IPS DF 6.9 (cell line): ENCODE measurements around the gene GALP.

Experiments used
- DNase-seq: peaks from one replicate; pipeline ENCODE4 v3.0.0-alpha.2; 2013; ENCODE audit warnings: low read depth, low spot score
- H3K27ac ChIP-seq: one replicate; pipeline ENCODE4 v1.5.1; 2013; ENCODE audit warnings: low read length, control low read depth
- H3K27me3 ChIP-seq: 2 replicates; pipeline ENCODE4 v1.6.1; 2013; ENCODE audit warnings: mild to moderate bottlenecking, low read length; ENCODE audit not compliant: control insufficient read depth, insufficient read depth
- H3K36me3 ChIP-seq: 2 replicates; pipeline ENCODE4 v1.6.1; 2013; ENCODE audit warnings: low read length; ENCODE audit not compliant: control insufficient read depth, insufficient read depth
- H3K4me1 ChIP-seq: 2 replicates; pipeline ENCODE4 v1.6.1; 2013; ENCODE audit warnings: low read length; ENCODE audit not compliant: control insufficient read depth, insufficient read depth
- H3K4me3 ChIP-seq: 2 replicates; pipeline ENCODE4 v1.5.1; 2013; ENCODE audit warnings: mild to moderate bottlenecking, low read length
- H3K9me3 ChIP-seq: 2 replicates; pipeline ENCODE4 v1.6.1; 2013; ENCODE audit warnings: low read length, inconsistent platforms; ENCODE audit not compliant: control insufficient read depth, insufficient read depth
- WGBS: extraction: QIAGEN DNeasy Blood & Tissue Kit; methylation state at CpG from one replicate; pipeline ENCODE4 v1.1.7; 2013; ENCODE audit warnings: mixed read lengths, missing lambda C conversion rate; ENCODE audit not compliant: insufficient read length, insufficient coverage; 5-methylcytosine and 5-hydroxymethylcytosine counted together

The GALP gene

DNA sequence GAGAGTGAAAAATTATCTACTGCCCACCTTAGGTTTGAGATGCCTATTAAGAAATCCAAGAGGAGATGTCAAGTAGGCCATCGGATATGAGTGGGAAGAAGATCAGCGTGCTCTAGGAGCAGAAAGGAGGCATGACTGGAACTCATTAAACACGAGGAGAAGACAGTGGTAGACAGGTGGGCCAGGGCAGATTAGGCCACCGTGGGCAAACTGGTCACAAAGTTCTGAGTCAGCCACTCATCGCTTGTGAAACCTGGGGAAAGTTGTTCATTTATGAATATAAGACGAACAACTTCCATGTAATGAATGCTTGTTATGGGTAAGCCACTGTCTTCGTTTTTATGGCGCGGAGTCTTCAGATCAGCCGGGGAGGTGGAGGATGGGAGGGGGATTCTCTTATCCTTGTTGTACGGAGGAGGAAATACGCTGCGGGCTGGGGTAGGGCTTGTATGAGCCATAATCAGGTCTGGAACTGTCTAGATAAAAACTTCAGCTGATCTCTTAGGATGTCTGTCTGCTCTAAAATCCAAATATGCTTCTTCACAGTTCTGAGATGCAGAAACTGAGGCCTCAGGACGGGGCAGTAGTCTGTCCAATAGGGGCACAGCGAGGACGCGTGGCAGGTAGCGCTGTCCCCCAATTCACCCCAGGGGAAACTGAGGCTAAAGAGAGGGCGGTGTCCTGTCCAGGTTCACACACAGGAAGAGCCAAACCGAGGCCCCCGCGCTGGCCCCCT, 35.8 kb upstream of the GALP start:
- no peak for DNase-seq
- no peaks in the 10 kb centered on the region for H3K36me3 ChIP-seq
- WGBS = no CpG with 5 or more reads among the region's 22 CpGs
- H3K4me3 ChIP-seq = peak overlapping the region; percentile 38; the same call in 1 of the 2 replicates
- H3K27me3 ChIP-seq = no peaks in the 10 kb centered on the region
- H3K9me3 ChIP-seq = no peaks in the 10 kb centered on the region
- no peak overlapping the region for H3K27ac ChIP-seq
- H3K4me1 ChIP-seq = 0 out of 2 replicates have a peak, but pooled peaks cover 2% of the 10 kb centered on the region

GRCh38 chr19:56140583-56141416, 35.0 kb upstream of the GALP start, which contains the start of gene ZNF444:
Gene ZNF444 (plus strand): TSS chr19:56141287. CDS start chr19:56146912, 5,625 bp downstream.
- H3K36me3 ChIP-seq = no peaks in the 10 kb centered on the region
- H3K9me3 ChIP-seq = no peaks in the 10 kb centered on the region
- no CpG with 5 or more reads among the region's 56 CpGs for WGBS
- H3K27ac ChIP-seq = no peak within 1 kb of the TSS
- H3K27me3 ChIP-seq = no peaks in the 10 kb centered on the region
- DNase-seq = peak; percentile 98
- no peaks in the 10 kb centered on the region for H3K4me1 ChIP-seq
- H3K4me3 ChIP-seq = peak within 1 kb of the TSS; percentile 63; the same call in 1 of the 2 replicates

GRCh38 chr19:56141417-56141993, 34.3 kb upstream of the GALP start:
- Histone ChIP-seq H3K36me3 (no peaks in the 10 kb centered on the region), H3K27ac (no peak overlapping the region), H3K27me3 (no peaks in the 10 kb centered on the region), H3K4me1 (no peaks in the 10 kb centered on the region), H3K4me3 (peak overlapping the region; percentile 63; the same call in 1 of the 2 replicates), H3K9me3 (no peaks in the 10 kb centered on the region)
- WGBS = no CpG with 5 or more reads among the region's 26 CpGs
- DNase-seq = no peak

GRCh38 chr19:56142087-56142787, 33.6 kb upstream of the GALP start:
- Histone ChIP-seq H3K27ac (no peak overlapping the region), H3K4me1 (no peaks in the 10 kb centered on the region), H3K27me3 (no peaks in the 10 kb centered on the region), H3K9me3 (no peaks in the 10 kb centered on the region), H3K36me3 (peaks cover 4% of the 10 kb centered on the region), H3K4me3 (peak overlapping the region; percentile 63; the same call in 1 of the 2 replicates)
- no CpG with 5 or more reads among the region's 17 CpGs for WGBS
- no peak for DNase-seq

- Histone ChIP-seq H3K4me3 (no peak overlapping the region), H3K4me1 (no peaks in the 10 kb centered on the region), H3K27me3 (no peaks in the 10 kb centered on the region), H3K36me3 (peaks cover 10% of the 10 kb centered on the region), H3K27ac (no peak overlapping the region), H3K9me3 (no peaks in the 10 kb centered on the region)
- DNase-seq = no peak
- no CpG with 5 or more reads among the region's 4 CpGs for WGBS
Measured at GRCh38 chr19:56142897-56143434, 32.8 kb upstream of the GALP start.

DNA sequence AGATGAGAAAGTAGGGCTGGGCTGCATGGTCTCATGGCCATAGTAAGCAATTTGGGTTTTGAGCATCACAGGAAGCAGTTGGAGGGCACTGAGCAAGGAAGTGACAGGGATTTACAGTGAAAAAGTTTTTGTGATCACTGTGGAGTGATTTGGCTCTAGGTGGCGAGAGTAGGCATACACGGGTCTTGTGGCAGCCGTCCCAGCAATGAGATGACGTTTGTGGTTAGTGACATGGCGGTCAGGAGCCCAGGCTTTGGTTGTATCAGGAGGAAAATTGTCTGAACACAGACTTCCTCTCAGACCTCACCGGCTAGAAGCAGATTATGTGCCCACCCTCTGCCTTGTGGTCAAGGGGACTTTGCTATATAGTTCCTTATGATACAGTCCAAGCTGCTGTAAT, 31.4 kb upstream of the GALP start:
- no peak for DNase-seq
- WGBS = no CpG with 5 or more reads among the region's 6 CpGs

DNA sequence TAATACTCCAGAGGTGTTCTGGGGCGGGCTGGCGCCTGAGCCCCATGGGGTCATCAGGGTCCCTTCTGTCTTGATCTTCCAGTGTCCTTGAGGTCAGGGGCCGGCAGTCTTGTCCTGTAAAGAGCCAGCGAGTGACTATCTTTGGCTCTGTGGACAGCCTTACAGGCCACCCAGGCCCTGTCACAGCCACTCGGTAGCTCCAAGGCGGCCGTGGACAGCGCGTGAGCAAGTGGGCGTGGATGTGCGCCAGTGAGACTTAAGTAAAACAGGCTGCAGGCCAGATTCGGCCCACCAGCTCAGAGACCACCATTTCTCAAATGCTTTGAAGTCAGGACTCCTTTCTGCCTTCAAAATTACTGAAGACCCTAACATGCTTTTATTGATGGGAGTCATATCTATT, 31.0 kb upstream of the GALP start:
- Histone ChIP-seq H3K4me3 (no peak overlapping the region), H3K27me3 (no peaks in the 10 kb centered on the region), H3K9me3 (no peaks in the 10 kb centered on the region), H3K4me1 (no peaks in the 10 kb centered on the region), H3K27ac (no peak overlapping the region), H3K36me3 (peaks cover 10% of the 10 kb centered on the region)
- no peak for DNase-seq
- no CpG with 5 or more reads among the region's 12 CpGs for WGBS

More for the DNA sequence above, 31.4 kb upstream of the GALP start:
- Histone ChIP-seq H3K4me1 (no peaks in the 10 kb centered on the region), H3K27me3 (no peaks in the 10 kb centered on the region), H3K27ac (no peak overlapping the region), H3K4me3 (no peak overlapping the region), H3K9me3 (no peaks in the 10 kb centered on the region), H3K36me3 (peaks cover 10% of the 10 kb centered on the region)

DNA sequence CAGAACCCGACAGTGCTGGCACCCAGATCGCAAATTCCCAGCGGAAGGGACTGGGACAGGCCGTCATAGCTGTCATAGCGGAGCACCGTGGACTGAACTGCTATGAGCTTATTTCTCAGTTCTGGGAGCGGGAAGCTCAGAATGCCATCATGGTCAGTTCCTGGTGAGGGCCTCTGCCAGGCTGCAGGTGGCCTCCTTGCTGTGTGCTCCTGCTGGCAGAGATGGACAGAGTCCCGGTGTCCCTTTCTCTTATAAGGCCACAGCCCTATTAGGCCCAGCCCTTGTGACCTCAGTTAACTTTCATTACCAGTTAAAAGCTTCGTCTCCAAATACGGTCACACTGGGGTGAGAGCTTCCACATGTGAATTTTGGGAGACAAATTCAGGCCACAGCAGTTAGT, 30.1 kb upstream of the GALP start:
- no peak for DNase-seq
- no peaks in the 10 kb centered on the region for H3K9me3 ChIP-seq
- H3K27me3 ChIP-seq = no peaks in the 10 kb centered on the region
- no peak overlapping the region for H3K4me3 ChIP-seq
- no peak overlapping the region for H3K27ac ChIP-seq
- no CpG with 5 or more reads among the region's 10 CpGs for WGBS
- H3K36me3 ChIP-seq = peaks cover 10% of the 10 kb centered on the region
- H3K4me1 ChIP-seq = no peaks in the 10 kb centered on the region

DNA sequence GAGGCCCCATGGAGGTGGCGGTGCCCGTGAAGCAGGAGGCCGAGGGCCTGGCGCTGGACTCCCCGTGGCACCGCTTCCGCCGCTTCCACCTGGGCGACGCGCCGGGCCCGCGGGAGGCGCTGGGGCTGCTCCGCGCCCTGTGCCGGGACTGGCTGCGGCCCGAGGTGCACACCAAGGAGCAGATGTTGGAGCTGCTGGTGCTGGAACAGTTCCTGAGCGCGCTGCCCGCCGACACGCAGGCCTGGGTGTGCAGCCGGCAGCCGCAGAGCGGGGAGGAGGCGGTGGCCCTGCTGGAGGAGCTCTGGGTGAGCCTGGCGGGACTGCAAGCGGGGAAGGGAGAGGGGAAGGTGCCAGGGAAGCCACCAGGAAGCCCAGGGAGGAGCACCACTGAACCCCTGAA, 28.9 kb upstream of the GALP start:
- DNase-seq = no peak
- no peaks in the 10 kb centered on the region for H3K9me3 ChIP-seq
- H3K27me3 ChIP-seq = no peaks in the 10 kb centered on the region
- H3K4me3 ChIP-seq = no peak overlapping the region
- H3K36me3 ChIP-seq = peaks cover 10% of the 10 kb centered on the region
- no peaks in the 10 kb centered on the region for H3K4me1 ChIP-seq
- H3K27ac ChIP-seq = no peak overlapping the region
- no CpG with 5 or more reads among the region's 31 CpGs for WGBS

DNA sequence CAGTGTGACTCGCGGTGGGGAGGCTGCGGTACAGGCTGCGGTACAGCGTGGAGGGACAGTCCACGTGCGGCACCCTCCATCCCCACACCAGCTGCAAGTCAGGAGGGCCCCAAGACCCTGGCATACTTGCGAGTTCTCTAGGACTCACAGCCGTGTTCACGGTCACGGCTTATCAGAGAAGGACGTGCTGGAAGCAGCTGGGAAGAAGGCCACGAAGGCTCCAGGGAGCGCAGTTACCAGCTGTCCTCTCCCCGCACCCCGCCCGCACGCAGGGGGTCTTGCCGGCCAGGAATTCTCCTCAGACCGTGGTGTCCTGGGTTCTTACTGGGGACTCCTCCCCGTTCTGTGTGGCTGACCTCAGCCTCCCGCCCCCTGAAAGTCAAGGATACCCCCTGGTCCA, 28.5 kb upstream of the GALP start:
- H3K9me3 ChIP-seq = no peaks in the 10 kb centered on the region
- H3K4me1 ChIP-seq = no peaks in the 10 kb centered on the region
- H3K4me3 ChIP-seq = no peak overlapping the region
- DNase-seq = no peak
- WGBS = no CpG with 5 or more reads among the region's 22 CpGs
- no peaks in the 10 kb centered on the region for H3K27me3 ChIP-seq
- no peak overlapping the region for H3K27ac ChIP-seq
- H3K36me3 ChIP-seq = peaks cover 10% of the 10 kb centered on the region
